ENCODE data around the gene ANKMY1. TPM values are rescaled to one million over a fixed set of nuclear protein-coding genes. Genes with fewer than 3 reads are reported as not detected.

The ANKMY1 gene
- total RNA-seq, 1 donor from 2014 or later: 7.2 TPM

GRCh38 chr2:240465765-240466578 is 91.8 kb downstream of the ANKMY1 start:
- DNase-seq (ENCODE audit: low read depth): no peak
- Histone ChIP-seq H3K27me3 (ENCODE audit: insufficient read depth, low read length) (no peaks in the 10 kb centered on the region), H2AFZ (ENCODE audit: low read depth, low read length) (no peak overlapping the region), H3K27ac (ENCODE audit: low read depth, low read length) (no peak overlapping the region), H3K4me2 (ENCODE audit: low read length) (no peak overlapping the region), H3K36me3 (ENCODE audit: insufficient read depth, low read length) (peaks cover 7% of the 10 kb centered on the region), H3K9me3 (ENCODE audit: insufficient read depth, low read depth, low read length) (no peaks in the 10 kb centered on the region), H3K79me2 (ENCODE audit: insufficient read depth, low read length) (no peaks in the 10 kb centered on the region), H3K4me1 (ENCODE audit: insufficient read depth, low read length) (no peaks in the 10 kb centered on the region), H4K20me1 (ENCODE audit: insufficient read depth, low read length) (peaks cover 41% of the 10 kb centered on the region), H3K9ac (ENCODE audit: low read length) (no peak overlapping the region), H3K4me3 (ENCODE audit: insufficient read depth, low read depth, low read length) (no peak overlapping the region)
- Mint-ChIP-seq H3K4me1 (ENCODE audit: low read depth, unreplicated experiment) (peaks cover 13% of the 10 kb centered on the region), H3K4me3 (ENCODE audit: unreplicated experiment) (no peak overlapping the region), H3K9me3 (ENCODE audit: unreplicated experiment) (peaks cover 5% of the 10 kb centered on the region), H3K27me3 (ENCODE audit: low read depth, unreplicated experiment) (no peaks in the 10 kb centered on the region), H3K36me3 (ENCODE audit: low read depth, unreplicated experiment) (no peaks in the 10 kb centered on the region), H3K27ac (ENCODE audit: unreplicated experiment) (no peak overlapping the region)
- no peak for FAIRE-seq
- no peak for TF ChIP-seq EZH2 (IDR thresholded peaks at IDR 0.05; ENCODE audit: insufficient read depth, low read length)
- TF ChIP-seq CTCF (IDR thresholded peaks at IDR 0.05; ENCODE audit: insufficient read depth, low read depth, low read length): no peak

GRCh38 chr2:240465268-240465764 is 92.5 kb downstream of the ANKMY1 start:
- Mint-ChIP-seq H3K36me3 (ENCODE audit: low read depth, unreplicated experiment) (no peaks in the 10 kb centered on the region), H3K27me3 (ENCODE audit: low read depth, unreplicated experiment) (no peaks in the 10 kb centered on the region), H3K4me1 (ENCODE audit: low read depth, unreplicated experiment) (peaks cover 6% of the 10 kb centered on the region), H3K4me3 (ENCODE audit: unreplicated experiment) (no peak overlapping the region), H3K27ac (ENCODE audit: unreplicated experiment) (no peak overlapping the region), H3K9me3 (ENCODE audit: unreplicated experiment) (peaks cover 3% of the 10 kb centered on the region)
- Histone ChIP-seq H3K4me3 (ENCODE audit: insufficient read depth, low read depth, low read length) (no peak overlapping the region), H4K20me1 (ENCODE audit: insufficient read depth, low read length) (peaks cover 47% of the 10 kb centered on the region), H3K4me2 (ENCODE audit: low read length) (no peak overlapping the region), H3K27me3 (ENCODE audit: insufficient read depth, low read length) (no peaks in the 10 kb centered on the region), H3K9me3 (ENCODE audit: insufficient read depth, low read depth, low read length) (no peaks in the 10 kb centered on the region), H3K79me2 (ENCODE audit: insufficient read depth, low read length) (no peaks in the 10 kb centered on the region), H3K4me1 (ENCODE audit: insufficient read depth, low read length) (no peaks in the 10 kb centered on the region), H3K27ac (ENCODE audit: low read depth, low read length) (no peak overlapping the region), H3K36me3 (ENCODE audit: insufficient read depth, low read length) (peaks cover 7% of the 10 kb centered on the region), H3K9ac (ENCODE audit: low read length) (no peak overlapping the region), H2AFZ (ENCODE audit: low read depth, low read length) (no peak overlapping the region)
- FAIRE-seq (no peak), DNase-seq (ENCODE audit: low read depth) (no peak)
- TF ChIP-seq CTCF (IDR thresholded peaks at IDR 0.05; ENCODE audit: insufficient read depth, low read depth, low read length) (no peak), EZH2 (IDR thresholded peaks at IDR 0.05; ENCODE audit: insufficient read depth, low read length) (no peak)

Data from astrocyte (in vitro differentiated cells and primary cell).